Astrocyte (in vitro differentiated cells and primary cell): ENCODE measurements around the gene IQCN. TPM values are rescaled to one million over a fixed set of nuclear protein-coding genes. Genes with fewer than 3 reads are reported as not detected.

Experiments used
- DNase-seq: peaks from one replicate; pipeline ENCODE4 v3.0.0-alpha.2; 2010; ENCODE audit warnings: low read depth
- FAIRE-seq: peaks from 2 replicates; lab custom pipeline; 2011; peaks lifted over from hg19 to GRCh38; lab: Jason Lieb, UNC
- H2AFZ ChIP-seq: 2 replicates; pipeline ENCODE4 v1.6.0; 2012; ENCODE audit warnings: low read depth, low read length, inconsistent platforms
- H3K27ac ChIP-seq: 2 replicates; pipeline ENCODE4 v1.5.1; 2011; ENCODE audit warnings: low read depth, low read length, inconsistent platforms
- H3K27me3 ChIP-seq: 2 replicates; pipeline ENCODE4 v1.6.0; 2011; ENCODE audit warnings: low read length, inconsistent platforms; ENCODE audit not compliant: insufficient read depth
- H3K36me3 ChIP-seq: 2 replicates; pipeline ENCODE4 v1.5.1; 2011; ENCODE audit warnings: low read length, inconsistent platforms; ENCODE audit not compliant: insufficient read depth
- H3K4me1 ChIP-seq: 2 replicates; pipeline ENCODE4 v1.5.1; 2011; ENCODE audit warnings: low read length, inconsistent platforms; ENCODE audit not compliant: insufficient read depth
- H3K4me2 ChIP-seq: 2 replicates; pipeline ENCODE4 v1.6.0; 2012; ENCODE audit warnings: low read length, inconsistent platforms
- H3K4me3 ChIP-seq: 2 replicates; pipeline ENCODE4 v1.5.1; 2011; ENCODE audit warnings: low read depth, mild to moderate bottlenecking, low read length, inconsistent platforms; ENCODE audit not compliant: insufficient read depth
- H3K79me2 ChIP-seq: 2 replicates; pipeline ENCODE4 v1.6.0; 2012; ENCODE audit warnings: mild to moderate bottlenecking, low read length, inconsistent platforms; ENCODE audit not compliant: insufficient read depth
- H3K9ac ChIP-seq: 2 replicates; pipeline ENCODE4 v1.6.0; 2012; ENCODE audit warnings: mild to moderate bottlenecking, low read length, inconsistent platforms
- H3K9me3 ChIP-seq: 2 replicates; pipeline ENCODE4 v1.5.1; 2012; ENCODE audit warnings: low read depth, mild to moderate bottlenecking, low read length, inconsistent platforms; ENCODE audit not compliant: insufficient read depth
- H4K20me1 ChIP-seq: 2 replicates; pipeline ENCODE4 v1.6.0; 2012; ENCODE audit warnings: low read length, inconsistent platforms; ENCODE audit not compliant: insufficient read depth
- H3K27ac Mint-ChIP-seq: one replicate; pipeline ENCODE4 v1.8.0; 2021; ENCODE audit warnings: mild to moderate bottlenecking, mixed read lengths; ENCODE audit not compliant: unreplicated experiment
- H3K27me3 Mint-ChIP-seq: one replicate; pipeline ENCODE4 v1.8.0; 2021; ENCODE audit warnings: low read depth, mixed read lengths; ENCODE audit not compliant: unreplicated experiment
- H3K36me3 Mint-ChIP-seq: one replicate; pipeline ENCODE4 v1.8.0; 2021; ENCODE audit warnings: low read depth, mixed read lengths; ENCODE audit not compliant: unreplicated experiment
- H3K4me1 Mint-ChIP-seq: one replicate; pipeline ENCODE4 v1.8.0; 2021; ENCODE audit warnings: low read depth, mixed read lengths; ENCODE audit not compliant: unreplicated experiment
- H3K4me3 Mint-ChIP-seq: one replicate; pipeline ENCODE4 v1.8.0; 2021; ENCODE audit warnings: mild to moderate bottlenecking, moderate library complexity, mixed read lengths; ENCODE audit not compliant: unreplicated experiment
- H3K9me3 Mint-ChIP-seq: one replicate; pipeline ENCODE4 v1.8.0; 2021; ENCODE audit warnings: mild to moderate bottlenecking, mixed read lengths; ENCODE audit not compliant: unreplicated experiment
- EZH2 ChIP-seq: IDR thresholded peaks from 2 replicates; pipeline ENCODE4 v1.6.1; 2012; ENCODE audit warnings: mild to moderate bottlenecking, low read length, inconsistent platforms; ENCODE audit not compliant: insufficient read depth
- total RNA-seq: library from RNA; stranded (reverse); gene quantifications from 2 replicates; pipeline ENCODE4 v1.2.1, GENCODE V29; 2021
- TF ChIP-seq, protein P1 (sequence below): IDR thresholded peaks from 2 replicates; pipeline ENCODE4 v1.5.1; 2011; ENCODE audit warnings: low read depth, mild to moderate bottlenecking, inconsistent platforms, low read length, moderate library complexity; ENCODE audit not compliant: insufficient read depth

The IQCN gene
- total RNA-seq, 1 donor from 2014 or later = 1.7 TPM

DNA sequence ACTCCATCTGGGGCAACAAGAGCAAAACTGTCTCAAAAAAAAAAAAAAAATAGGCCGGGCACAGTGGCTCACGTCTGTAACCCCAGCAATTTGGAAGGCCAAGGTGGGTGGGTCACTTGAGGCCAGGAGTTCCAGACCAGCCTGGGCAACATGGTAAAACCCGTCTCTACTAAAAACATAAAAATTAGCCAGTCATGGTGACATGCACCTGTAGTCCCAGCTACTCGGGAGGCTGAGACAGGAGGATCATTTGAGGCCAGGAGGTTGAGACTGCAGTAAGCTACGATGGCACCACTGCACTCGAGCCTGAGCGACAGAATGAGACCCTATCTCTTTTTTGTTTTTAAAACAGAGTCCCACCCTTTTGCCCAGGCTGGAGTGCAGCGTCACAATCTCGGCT lies 3.9 kb downstream of the IQCN start:
- H4K20me1 ChIP-seq = peaks cover 28% of the 10 kb centered on the region
- no peaks in the 10 kb centered on the region for H3K4me1 Mint-ChIP-seq
- no peak for FAIRE-seq

DNA sequence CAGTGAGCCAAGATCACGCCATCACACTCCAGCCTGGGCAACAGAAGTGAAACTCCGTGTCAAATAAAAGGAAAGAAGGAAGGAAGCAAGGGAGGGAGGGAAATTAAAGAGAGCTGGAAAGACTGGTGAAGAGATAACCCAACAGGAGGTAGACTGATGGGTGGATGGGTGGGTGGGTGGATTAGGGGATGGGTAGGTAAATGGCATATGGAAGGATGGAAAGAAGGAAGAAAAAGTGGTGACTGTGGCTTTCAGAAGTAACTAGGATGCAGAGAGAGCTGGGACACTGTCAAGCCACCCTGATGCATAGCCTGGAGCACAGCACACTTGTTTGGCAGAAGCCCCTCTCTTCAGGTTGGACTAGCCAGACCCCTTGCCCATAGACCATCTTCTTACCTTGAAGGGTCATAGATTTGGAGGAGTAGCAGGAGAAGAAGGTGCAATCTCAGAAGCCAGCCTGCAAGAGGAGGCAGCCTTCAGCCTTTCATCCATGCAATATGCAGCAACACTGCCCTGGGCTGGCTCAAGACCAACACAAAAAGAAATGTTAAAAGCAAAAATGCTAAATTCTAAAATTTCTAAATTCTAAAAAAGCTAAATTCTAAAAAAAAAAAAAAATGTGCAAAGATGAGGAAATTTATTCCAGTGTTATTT lies 5.1 kb downstream of the IQCN start:
- DNase-seq (no peak), FAIRE-seq (no peak)
- H4K20me1 ChIP-seq = peaks cover 18% of the 10 kb centered on the region
- no peaks in the 10 kb centered on the region for H3K4me1 ChIP-seq
- H3K9ac ChIP-seq = no peak overlapping the region
- Mint-ChIP-seq H3K9me3 (peaks cover 3% of the 10 kb centered on the region), H3K36me3 (peaks cover 29% of the 10 kb centered on the region), H3K4me3 (no peak overlapping the region), H3K27ac (peak overlapping the region; percentile 7), H3K27me3 (no peaks in the 10 kb centered on the region), H3K4me1 (no peaks in the 10 kb centered on the region)
- H3K27ac ChIP-seq = no peak overlapping the region
- H2AFZ ChIP-seq = no peak overlapping the region
- peaks cover under 1% of the 10 kb centered on the region for H3K79me2 ChIP-seq
- TF ChIP-seq, protein P1, sequence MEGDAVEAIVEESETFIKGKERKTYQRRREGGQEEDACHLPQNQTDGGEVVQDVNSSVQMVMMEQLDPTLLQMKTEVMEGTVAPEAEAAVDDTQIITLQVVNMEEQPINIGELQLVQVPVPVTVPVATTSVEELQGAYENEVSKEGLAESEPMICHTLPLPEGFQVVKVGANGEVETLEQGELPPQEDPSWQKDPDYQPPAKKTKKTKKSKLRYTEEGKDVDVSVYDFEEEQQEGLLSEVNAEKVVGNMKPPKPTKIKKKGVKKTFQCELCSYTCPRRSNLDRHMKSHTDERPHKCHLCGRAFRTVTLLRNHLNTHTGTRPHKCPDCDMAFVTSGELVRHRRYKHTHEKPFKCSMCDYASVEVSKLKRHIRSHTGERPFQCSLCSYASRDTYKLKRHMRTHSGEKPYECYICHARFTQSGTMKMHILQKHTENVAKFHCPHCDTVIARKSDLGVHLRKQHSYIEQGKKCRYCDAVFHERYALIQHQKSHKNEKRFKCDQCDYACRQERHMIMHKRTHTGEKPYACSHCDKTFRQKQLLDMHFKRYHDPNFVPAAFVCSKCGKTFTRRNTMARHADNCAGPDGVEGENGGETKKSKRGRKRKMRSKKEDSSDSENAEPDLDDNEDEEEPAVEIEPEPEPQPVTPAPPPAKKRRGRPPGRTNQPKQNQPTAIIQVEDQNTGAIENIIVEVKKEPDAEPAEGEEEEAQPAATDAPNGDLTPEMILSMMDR = no peak
- TF ChIP-seq EZH2 = no peak
- H3K9me3 ChIP-seq = no peaks in the 10 kb centered on the region
- no peaks in the 10 kb centered on the region for H3K36me3 ChIP-seq
- no peak overlapping the region for H3K4me3 ChIP-seq
- no peaks in the 10 kb centered on the region for H3K27me3 ChIP-seq
- no peak overlapping the region for H3K4me2 ChIP-seq

More for the DNA sequence above, 3.9 kb downstream of the IQCN start:
- H3K4me3 Mint-ChIP-seq = no peak overlapping the region
- H3K4me1 ChIP-seq = peaks cover 11% of the 10 kb centered on the region
- H3K27ac ChIP-seq = no peak overlapping the region
- peaks cover 25% of the 10 kb centered on the region for H3K36me3 Mint-ChIP-seq
- H3K27ac Mint-ChIP-seq = no peak overlapping the region
- no peak overlapping the region for H3K4me2 ChIP-seq
- H3K36me3 ChIP-seq = no peaks in the 10 kb centered on the region
- H2AFZ ChIP-seq = no peak overlapping the region
- no peak overlapping the region for H3K9ac ChIP-seq
- DNase-seq = no peak
- H3K9me3 ChIP-seq = no peaks in the 10 kb centered on the region
- H3K79me2 ChIP-seq = peaks cover 6% of the 10 kb centered on the region
- H3K27me3 Mint-ChIP-seq = no peaks in the 10 kb centered on the region
- TF ChIP-seq EZH2 = no peak
- TF ChIP-seq, protein P1 = no peak
- no peaks in the 10 kb centered on the region for H3K27me3 ChIP-seq
- H3K9me3 Mint-ChIP-seq = peaks cover under 1% of the 10 kb centered on the region
- H3K4me3 ChIP-seq = no peak overlapping the region
